Measurements from ENCODE around the gene AK5. TPM values are rescaled to one million over a fixed set of nuclear protein-coding genes. Genes with fewer than 3 reads are reported as not detected.

The AK5 gene
- total and polyA plus RNA-seq, 2 donors (not counting 1 experiment from before 2014, with no cell fraction given) = 0.18 TPM; not detected in 1

- TF ChIP-seq, protein P1, sequence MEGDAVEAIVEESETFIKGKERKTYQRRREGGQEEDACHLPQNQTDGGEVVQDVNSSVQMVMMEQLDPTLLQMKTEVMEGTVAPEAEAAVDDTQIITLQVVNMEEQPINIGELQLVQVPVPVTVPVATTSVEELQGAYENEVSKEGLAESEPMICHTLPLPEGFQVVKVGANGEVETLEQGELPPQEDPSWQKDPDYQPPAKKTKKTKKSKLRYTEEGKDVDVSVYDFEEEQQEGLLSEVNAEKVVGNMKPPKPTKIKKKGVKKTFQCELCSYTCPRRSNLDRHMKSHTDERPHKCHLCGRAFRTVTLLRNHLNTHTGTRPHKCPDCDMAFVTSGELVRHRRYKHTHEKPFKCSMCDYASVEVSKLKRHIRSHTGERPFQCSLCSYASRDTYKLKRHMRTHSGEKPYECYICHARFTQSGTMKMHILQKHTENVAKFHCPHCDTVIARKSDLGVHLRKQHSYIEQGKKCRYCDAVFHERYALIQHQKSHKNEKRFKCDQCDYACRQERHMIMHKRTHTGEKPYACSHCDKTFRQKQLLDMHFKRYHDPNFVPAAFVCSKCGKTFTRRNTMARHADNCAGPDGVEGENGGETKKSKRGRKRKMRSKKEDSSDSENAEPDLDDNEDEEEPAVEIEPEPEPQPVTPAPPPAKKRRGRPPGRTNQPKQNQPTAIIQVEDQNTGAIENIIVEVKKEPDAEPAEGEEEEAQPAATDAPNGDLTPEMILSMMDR (IDR thresholded peaks at IDR 0.05) = no peak
- no peak for TF ChIP-seq EZH2 (IDR thresholded peaks at IDR 0.05; ENCODE audit: borderline replicate concordance, insufficient read depth, low read depth, low read length, poor library complexity, severe bottlenecking)
- Mint-ChIP-seq H3K4me1 (no peaks in the 10 kb centered on the region), H3K27ac (no peak overlapping the region), H3K9me3 (ENCODE audit: insufficient read depth) (no peaks in the 10 kb centered on the region), H3K27me3 (peaks cover 10% of the 10 kb centered on the region), H3K4me3 (no peak overlapping the region)
- ATAC-seq (ENCODE audit: low read depth) = no peak
- POLR2A ChIA-PET = no interaction called here
- H3K4me1 ChIP-seq (ENCODE audit: control insufficient read depth in 2 of 2, insufficient read depth in 2 of 2, low read length in 2 of 2) = no peaks in the 10 kb centered on the region
- WGBS (ENCODE audit: insufficient coverage) = 69% methylated on average over 2 of the region's 6 CpGs
- CTCF ChIA-PET = no interaction called here
- no peaks in the 10 kb centered on the region for H3K79me2 ChIP-seq (ENCODE audit: control insufficient read depth, insufficient read depth, low read length)
- no peaks in the 10 kb centered on the region for H3K27me3 ChIP-seq (replicated peaks in 1 of 4; ENCODE audit: control extremely low read depth in 1 of 4, control insufficient read depth in 3 of 4, insufficient read depth in 4 of 4, low read length in 3 of 4)
- no peak overlapping the region for H3K4me3 ChIP-seq (ENCODE audit: control extremely low read depth in 1 of 5, extremely low read depth in 1 of 5, insufficient read depth in 1 of 5, low read depth in 2 of 5, low read length in 4 of 5)
- H2AFZ ChIP-seq (ENCODE audit: insufficient read depth, low read depth, low read length, poor library complexity, severe bottlenecking) = no peak overlapping the region
- H3K4me2 ChIP-seq (replicated peaks; ENCODE audit: low read depth, low read length, poor library complexity, severe bottlenecking) = no peak overlapping the region
- H3K9me3 ChIP-seq (ENCODE audit: control extremely low read depth in 1 of 3, control insufficient read depth in 2 of 3, insufficient read depth in 1 of 3, low read length in 2 of 3) = peaks cover 0 to under 1% (median 0%) of the 10 kb centered on the region in 3 donors
- no peak overlapping the region for H3K27ac ChIP-seq (ENCODE audit: low read length in 2 of 2)
- intact Hi-C loops (cut with micrococcal nuclease) = no loop called here
- H4K20me1 ChIP-seq (ENCODE audit: control insufficient read depth, insufficient read depth, low read length, poor library complexity, severe bottlenecking) = no peaks in the 10 kb centered on the region
- H3K36me3 ChIP-seq (replicated peaks in 1 of 2; ENCODE audit: control extremely low read depth in 1 of 2, control insufficient read depth in 1 of 2, extremely low read depth in 1 of 2, insufficient read depth in 2 of 2, low read length in 1 of 2) = no peaks in the 10 kb centered on the region
- no peak for DNase-seq
- no peak overlapping the region for H3K9ac ChIP-seq (ENCODE audit: low read length)
Observed at GRCh38 chr1:77350012-77350770, 68.4 kb downstream of the AK5 start.

GRCh38 chr1:77354536-77354935 lies 72.7 kb downstream of the AK5 start:
- Histone ChIP-seq H3K9ac (ENCODE audit: low read length) (no peak overlapping the region), H3K27ac (ENCODE audit: low read length in 2 of 2) (no peak overlapping the region), H2AFZ (ENCODE audit: insufficient read depth, low read depth, low read length, poor library complexity, severe bottlenecking) (no peak overlapping the region), H3K4me1 (ENCODE audit: control insufficient read depth in 2 of 2, insufficient read depth in 2 of 2, low read length in 2 of 2) (no peaks in the 10 kb centered on the region), H3K36me3 (replicated peaks in 1 of 2; ENCODE audit: control extremely low read depth in 1 of 2, control insufficient read depth in 1 of 2, extremely low read depth in 1 of 2, insufficient read depth in 2 of 2, low read length in 1 of 2) (no peaks in the 10 kb centered on the region), H3K79me2 (ENCODE audit: control insufficient read depth, insufficient read depth, low read length) (no peaks in the 10 kb centered on the region), H4K20me1 (ENCODE audit: control insufficient read depth, insufficient read depth, low read length, poor library complexity, severe bottlenecking) (no peaks in the 10 kb centered on the region), H3K27me3 (replicated peaks in 1 of 4; ENCODE audit: control extremely low read depth in 1 of 4, control insufficient read depth in 3 of 4, insufficient read depth in 4 of 4, low read length in 3 of 4) (peaks cover 0 to 2% (median 0%) of the 10 kb centered on the region in 4 experiments), H3K9me3 (ENCODE audit: control extremely low read depth in 1 of 3, control insufficient read depth in 2 of 3, insufficient read depth in 1 of 3, low read length in 2 of 3) (no peaks in the 10 kb centered on the region), H3K4me3 (ENCODE audit: control extremely low read depth in 1 of 5, extremely low read depth in 1 of 5, insufficient read depth in 1 of 5, low read depth in 2 of 5, low read length in 4 of 5) (no peak overlapping the region), H3K4me2 (replicated peaks; ENCODE audit: low read depth, low read length, poor library complexity, severe bottlenecking) (no peak overlapping the region)
- no peak for DNase-seq
- Mint-ChIP-seq H3K4me1 (no peaks in the 10 kb centered on the region), H3K27ac (no peak overlapping the region), H3K4me3 (no peak overlapping the region), H3K9me3 (ENCODE audit: insufficient read depth) (no peaks in the 10 kb centered on the region), H3K27me3 (peaks cover 6% of the 10 kb centered on the region)
- intact Hi-C loops (cut with micrococcal nuclease) = no loop called here
- WGBS (ENCODE audit: insufficient coverage) = no CpG with 5 or more reads among the region's 1 CpG
- TF ChIP-seq, protein P1 (IDR thresholded peaks at IDR 0.05) = no peak
- TF ChIP-seq EZH2 (IDR thresholded peaks at IDR 0.05; ENCODE audit: borderline replicate concordance, insufficient read depth, low read depth, low read length, poor library complexity, severe bottlenecking) = no peak
- ChIA-PET CTCF (no interaction called here), POLR2A (no interaction called here)
- no peak for ATAC-seq (ENCODE audit: low read depth)

Measured in B cell (primary cell).